ENCODE measurements around the gene TTC27. TPM values are rescaled to one million over a fixed set of nuclear protein-coding genes. Genes with fewer than 3 reads are reported as not detected.

TTC27 gene
- total RNA-seq, 6 donors from 2014 or later = 9.4 to 24.0 (median 12.3) TPM

DNA sequence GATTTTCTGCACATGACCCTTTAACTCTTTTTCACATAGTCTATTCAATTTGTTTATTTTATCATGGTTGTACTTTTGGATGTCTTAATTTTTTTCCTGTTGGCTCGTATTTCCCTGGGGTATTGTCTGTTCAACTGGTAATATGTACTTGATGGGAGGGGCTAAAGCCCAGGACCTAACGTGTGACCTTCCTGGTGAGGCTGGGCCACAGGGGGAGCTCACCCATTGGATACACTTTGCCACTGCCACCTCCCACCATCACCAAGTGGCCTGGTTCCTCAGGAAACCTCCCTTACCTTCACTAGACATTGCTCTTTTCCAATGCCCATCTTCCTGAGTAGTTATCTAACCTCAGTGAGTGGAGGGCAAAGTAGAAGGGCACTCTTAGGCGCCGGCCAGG is 175.0 kb downstream of the TTC27 start:
- Histone ChIP-seq H3K9me3 (no peaks in the 10 kb centered on the region), H3K36me3 (no peaks in the 10 kb centered on the region), H3K27me3 (no peaks in the 10 kb centered on the region), H3K4me1 (no peaks in the 10 kb centered on the region), H3K27ac (no peak overlapping the region), H3K4me3 (no peak overlapping the region)
- 85% methylated on average over 3 to 4 of the region's 4 CpGs for WGBS, 2 donors
- no peak for TF ChIP-seq EP300 (IDR thresholded peaks at IDR 0.05)
- TF ChIP-seq POLR2AphosphoS5 (IDR thresholded peaks at IDR 0.05) = no peak
- TF ChIP-seq, protein P1, sequence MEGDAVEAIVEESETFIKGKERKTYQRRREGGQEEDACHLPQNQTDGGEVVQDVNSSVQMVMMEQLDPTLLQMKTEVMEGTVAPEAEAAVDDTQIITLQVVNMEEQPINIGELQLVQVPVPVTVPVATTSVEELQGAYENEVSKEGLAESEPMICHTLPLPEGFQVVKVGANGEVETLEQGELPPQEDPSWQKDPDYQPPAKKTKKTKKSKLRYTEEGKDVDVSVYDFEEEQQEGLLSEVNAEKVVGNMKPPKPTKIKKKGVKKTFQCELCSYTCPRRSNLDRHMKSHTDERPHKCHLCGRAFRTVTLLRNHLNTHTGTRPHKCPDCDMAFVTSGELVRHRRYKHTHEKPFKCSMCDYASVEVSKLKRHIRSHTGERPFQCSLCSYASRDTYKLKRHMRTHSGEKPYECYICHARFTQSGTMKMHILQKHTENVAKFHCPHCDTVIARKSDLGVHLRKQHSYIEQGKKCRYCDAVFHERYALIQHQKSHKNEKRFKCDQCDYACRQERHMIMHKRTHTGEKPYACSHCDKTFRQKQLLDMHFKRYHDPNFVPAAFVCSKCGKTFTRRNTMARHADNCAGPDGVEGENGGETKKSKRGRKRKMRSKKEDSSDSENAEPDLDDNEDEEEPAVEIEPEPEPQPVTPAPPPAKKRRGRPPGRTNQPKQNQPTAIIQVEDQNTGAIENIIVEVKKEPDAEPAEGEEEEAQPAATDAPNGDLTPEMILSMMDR (IDR thresholded peaks at IDR 0.05) = no peak
- TF ChIP-seq POLR2A (IDR thresholded peaks at IDR 0.05) = no peak
- no peak for DNase-seq
- ATAC-seq (ENCODE audit: low FRiP score in 2 of 2) = no peak

- Histone ChIP-seq H3K4me1 (no peaks in the 10 kb centered on the region), H3K36me3 (no peaks in the 10 kb centered on the region), H3K27me3 (no peaks in the 10 kb centered on the region), H3K9me3 (no peaks in the 10 kb centered on the region), H3K27ac (no peak overlapping the region), H3K4me3 (no peak overlapping the region)
- TF ChIP-seq POLR2AphosphoS5 (IDR thresholded peaks at IDR 0.05) (no peak), EP300 (IDR thresholded peaks at IDR 0.05) (no peak), POLR2A (IDR thresholded peaks at IDR 0.05) (no peak)
- TF ChIP-seq, protein P1 (IDR thresholded peaks at IDR 0.05) = no peak
- ATAC-seq (ENCODE audit: low FRiP score in 2 of 2) (no peak), DNase-seq (no peak)
- WGBS, 2 donors = 89% methylated on average over 2 of the region's 2 CpGs
Measured at GRCh38 chr2:32804205-32804604, 176.4 kb downstream of the TTC27 start.

- H3K27me3 ChIP-seq = no peaks in the 10 kb centered on the region
- 69 to 73% methylated on average over 4 of the region's 4 CpGs for WGBS, 2 donors
- H3K9me3 ChIP-seq = no peaks in the 10 kb centered on the region
- TF ChIP-seq, protein P1 (IDR thresholded peaks at IDR 0.05) = no peak
- no peak for TF ChIP-seq POLR2AphosphoS5 (IDR thresholded peaks at IDR 0.05)
- TF ChIP-seq POLR2A (IDR thresholded peaks at IDR 0.05) = no peak
- TF ChIP-seq EP300 (IDR thresholded peaks at IDR 0.05) = no peak
- no peak overlapping the region for H3K4me3 ChIP-seq
- no peaks in the 10 kb centered on the region for H3K4me1 ChIP-seq
- ATAC-seq (ENCODE audit: low FRiP score in 2 of 2) (no peak), DNase-seq (no peak)
- H3K36me3 ChIP-seq = no peaks in the 10 kb centered on the region
- H3K27ac ChIP-seq = no peak overlapping the region
Measured at GRCh38 chr2:32805104-32806095, 177.6 kb downstream of the TTC27 start.

- DNase-seq (no peak), ATAC-seq (ENCODE audit: low FRiP score in 2 of 2) (no peak)
- Histone ChIP-seq H3K36me3 (no peaks in the 10 kb centered on the region), H3K9me3 (no peaks in the 10 kb centered on the region), H3K4me1 (peaks cover 0 to 1% (median 0%) of the 10 kb centered on the region in 4 donors), H3K27ac (no peak overlapping the region), H3K27me3 (no peaks in the 10 kb centered on the region), H3K4me3 (no peak overlapping the region)
- WGBS, 2 donors = 74 to 86% methylated on average over 1 of the region's 1 CpG
- TF ChIP-seq EP300 (IDR thresholded peaks at IDR 0.05) = no peak
- TF ChIP-seq, protein P1 (IDR thresholded peaks at IDR 0.05) = no peak
- no peak for TF ChIP-seq POLR2AphosphoS5 (IDR thresholded peaks at IDR 0.05)
- TF ChIP-seq POLR2A (IDR thresholded peaks at IDR 0.05) = no peak
Measured at GRCh38 chr2:32806857-32807256, 179.0 kb downstream of the TTC27 start.
